ENCODE data around the gene ATAD2B.

Gene ATAD2B

GRCh38 chr2:23836505-23836904 lies 90.4 kb downstream of the ATAD2B start:
- no peak for DNase-seq (ENCODE audit: extremely low read depth, low read depth)
- TF ChIP-seq CTCF (IDR thresholded peaks at IDR 0.05; ENCODE audit: low read depth, low read length), result no peak

- TF ChIP-seq CTCF (IDR thresholded peaks at IDR 0.05; ENCODE audit: low read depth, low read length), result no peak
Measured at GRCh38 chr2:23835988-23836387, 90.9 kb downstream of the ATAD2B start.

GRCh38 chr2:23835423-23835822 lies 91.5 kb downstream of the ATAD2B start:
- no peak for TF ChIP-seq CTCF (IDR thresholded peaks at IDR 0.05; ENCODE audit: low read depth, low read length)

More at GRCh38 chr2:23835988-23836387, 90.9 kb downstream of the ATAD2B start:
- no peak for DNase-seq (ENCODE audit: extremely low read depth, low read depth)

GRCh38 chr2:23828986-23829385 lies 97.9 kb downstream of the ATAD2B start:
- no peak for DNase-seq (ENCODE audit: extremely low read depth, low read depth)
- no peak for TF ChIP-seq CTCF (IDR thresholded peaks at IDR 0.05; ENCODE audit: low read depth, low read length)

More at GRCh38 chr2:23835423-23835822, 91.5 kb downstream of the ATAD2B start:
- no peak for DNase-seq (ENCODE audit: extremely low read depth, low read depth)

- no peak for DNase-seq (ENCODE audit: extremely low read depth, low read depth)
- no peak for TF ChIP-seq CTCF (IDR thresholded peaks at IDR 0.05; ENCODE audit: low read depth, low read length)
Measured at GRCh38 chr2:23828256-23828980, 98.5 kb downstream of the ATAD2B start.

GRCh38 chr2:23827287-23827686 lies 99.6 kb downstream of the ATAD2B start:
- no peak for DNase-seq (ENCODE audit: extremely low read depth, low read depth)

More at GRCh38 chr2:23827287-23827686, 99.6 kb downstream of the ATAD2B start:
- no peak for TF ChIP-seq CTCF (IDR thresholded peaks at IDR 0.05; ENCODE audit: low read depth, low read length)
